Epithelial cell of proximal tubule (primary cell): Measurements from ENCODE around the gene KLHL42. TPM values are rescaled to one million over a fixed set of nuclear protein-coding genes. Genes with fewer than 3 reads are reported as not detected.

Experiments
- DNase-seq: peaks from one replicate; pipeline ENCODE4 v3.0.0-alpha.2; 2011; ENCODE audit warnings: low read depth
- H3K4me3 ChIP-seq: 2 replicates; pipeline ENCODE4 v1.5.1; 2011; ENCODE audit warnings: low read depth, mild to moderate bottlenecking, low read length
- CTCF ChIP-seq: conservative IDR thresholded peaks from 2 replicates; pipeline ENCODE4 v1.5.1; 2012; ENCODE audit warnings: low read depth, mild to moderate bottlenecking, low read length
- total RNA-seq: library from RNA; depleted of rRNA; stranded (reverse); fragments of >200 nt; gene quantifications from 2 replicates; pipeline ENCODE4 v1.2.3, GENCODE V29; 2015

KLHL42 gene
- total RNA-seq, 1 donor from 2014 or later: 16.9 TPM

DNA sequence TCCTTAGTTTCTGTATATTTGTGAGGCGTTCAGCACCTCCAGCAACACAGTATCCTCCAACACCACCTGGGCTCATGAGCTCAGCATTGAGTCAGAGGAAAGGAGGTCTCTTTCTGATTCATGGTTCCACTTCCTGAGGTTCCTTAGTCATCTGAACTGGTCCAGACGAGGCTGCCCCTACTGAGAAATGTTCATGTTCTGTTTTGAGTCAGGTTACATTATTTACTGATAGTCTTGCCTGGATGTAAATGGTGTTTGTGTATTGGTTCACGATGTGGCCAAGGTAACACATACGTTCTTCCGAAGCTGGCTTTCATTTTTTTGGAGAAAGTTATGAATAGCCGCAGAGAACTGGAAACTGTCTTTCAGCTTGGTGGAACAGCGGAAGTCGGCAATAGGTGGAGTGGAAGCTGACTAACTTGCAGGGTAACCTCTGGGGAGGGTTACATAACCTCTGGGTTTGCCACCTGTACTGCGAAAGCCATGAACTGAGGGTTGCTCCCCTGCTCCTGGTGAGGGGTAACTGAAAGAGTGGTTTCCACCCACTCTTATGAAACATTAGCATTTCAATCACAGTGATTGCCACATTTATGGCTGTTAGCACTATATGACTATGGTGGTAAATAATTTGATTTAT is 42.2 kb downstream of the KLHL42 start:
- no peak for TF ChIP-seq CTCF
- peak; percentile 41 for DNase-seq
- no peak overlapping the region for H3K4me3 ChIP-seq

- no peak overlapping the region for H3K4me3 ChIP-seq
- TF ChIP-seq CTCF: no peak
- DNase-seq: no peak
Observed at GRCh38 chr12:27823038-27823437, 43.0 kb downstream of the KLHL42 start.

GRCh38 chr12:27824126-27824842 is 44.3 kb downstream of the KLHL42 start:
- TF ChIP-seq CTCF: no peak
- H3K4me3 ChIP-seq: no peak overlapping the region

GRCh38 chr12:27826076-27826475 is 46.0 kb downstream of the KLHL42 start:
- no peak overlapping the region for H3K4me3 ChIP-seq
- no peak for TF ChIP-seq CTCF
- peak; percentile 30 for DNase-seq

More at GRCh38 chr12:27824126-27824842, 44.3 kb downstream of the KLHL42 start:
- DNase-seq: no peak

DNA sequence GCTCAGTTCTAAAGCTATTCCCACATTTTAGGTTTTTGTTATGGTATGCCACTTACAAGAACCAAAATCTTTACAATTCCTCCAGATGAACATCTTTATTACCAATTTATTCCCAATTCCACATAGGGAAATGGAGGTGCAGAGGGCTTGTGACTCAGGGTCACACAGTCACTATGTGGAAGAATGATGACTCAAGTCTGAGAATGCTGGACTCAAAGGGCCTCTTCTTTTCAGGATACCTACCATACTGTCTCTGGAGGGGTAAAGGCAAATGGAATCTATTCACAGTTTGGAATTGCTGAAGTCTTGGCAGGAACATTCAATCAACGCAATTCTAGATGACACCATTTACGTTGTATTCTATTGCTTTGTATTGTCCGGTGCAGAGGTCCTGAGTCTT is 48.2 kb downstream of the KLHL42 start:
- H3K4me3 ChIP-seq: no peak overlapping the region
- DNase-seq: no peak
- TF ChIP-seq CTCF: no peak

DNA sequence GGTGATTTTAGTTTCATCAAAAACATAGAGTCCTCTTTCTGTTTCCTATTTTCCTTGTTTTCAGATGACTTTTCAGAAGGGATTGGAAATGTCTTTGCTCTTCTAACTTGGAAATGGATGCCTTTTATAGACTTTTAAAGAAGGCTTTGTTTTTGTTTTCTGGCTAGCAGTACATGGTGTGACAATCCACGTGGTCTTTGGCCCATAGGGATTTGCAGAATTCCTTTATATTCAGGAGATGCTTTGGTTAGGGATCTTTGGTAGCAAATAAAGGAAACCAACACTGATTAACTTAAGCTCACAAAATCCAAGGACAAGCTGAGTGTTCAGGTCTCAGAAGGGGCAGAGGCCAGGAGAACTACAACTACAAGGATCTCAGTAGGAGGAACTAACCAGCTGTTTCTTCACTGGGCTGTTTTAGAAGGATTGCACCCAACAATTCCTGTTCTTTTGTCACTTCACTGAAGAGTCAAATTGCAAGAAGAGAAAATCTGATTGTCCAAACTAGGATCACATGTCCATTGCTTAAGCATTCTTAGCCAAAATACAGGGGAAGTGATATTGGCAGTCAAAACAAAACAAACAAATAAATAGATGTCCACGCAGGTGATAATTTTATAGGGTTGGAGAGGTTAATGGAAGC is 58.6 kb downstream of the KLHL42 start:
- TF ChIP-seq CTCF: no peak
- no peak overlapping the region for H3K4me3 ChIP-seq
- DNase-seq: no peak
